Lung (tissue), 13 donors: ENCODE results near the gene RRAS. TPM values are rescaled to one million over a fixed set of nuclear protein-coding genes. Genes with fewer than 3 reads are reported as not detected.

ENCODE experiments used
- ATAC-seq: fragments of 200-7000 bp; cut with Tn5 transposase; one replicate; pipeline ENCODE4 v1.9.1; 2020; ENCODE audit warnings: moderate number of reproducible peaks; ENCODE audit not compliant: insufficient read depth, low FRiP score
- DNase-seq, 3 donors: peaks; one replicate each; pipeline ENCODE4 v3.0.0-alpha.2; 2013 to 2017
- H3K27ac ChIP-seq, 2 donors: one replicate each; pipeline ENCODE4 v1.5.1; 2013; ENCODE audit warnings: mild to moderate bottlenecking in 2 of 2, moderate library complexity in 2 of 2, control low read depth in 1 of 2, inconsistent platforms in 1 of 2, low read depth in 1 of 2, low read length in 1 of 2
- H3K27me3 ChIP-seq, 3 donors: one replicate each; pipeline ENCODE4 v1.5.1; 2013; ENCODE audit warnings: low read length in 2 of 3; ENCODE audit not compliant: control insufficient read depth in 3 of 3, insufficient read depth in 3 of 3
- H3K36me3 ChIP-seq, 4 donors: one replicate each; pipeline ENCODE4 v1.5.1; 2013; ENCODE audit warnings: low read length in 4 of 4, mild to moderate bottlenecking in 1 of 4, moderate library complexity in 1 of 4; ENCODE audit not compliant: control insufficient read depth in 4 of 4, insufficient read depth in 4 of 4
- H3K4me1 ChIP-seq, 5 donors: one replicate each; pipeline ENCODE4 v1.5.1; 2013; ENCODE audit warnings: low read length in 5 of 5, mild to moderate bottlenecking in 2 of 5, moderate library complexity in 1 of 5; ENCODE audit not compliant: control insufficient read depth in 5 of 5, insufficient read depth in 5 of 5
- H3K4me3 ChIP-seq: one replicate; pipeline ENCODE4 v1.5.1; 2013; ENCODE audit warnings: mild to moderate bottlenecking, control low read depth, moderate library complexity
- H3K9ac ChIP-seq, 2 donors: one replicate each; pipeline ENCODE4 v1.5.1; 2013; ENCODE audit warnings: low read length in 2 of 2, control low read depth in 1 of 2; ENCODE audit not compliant: insufficient read depth in 1 of 2
- H3K9me3 ChIP-seq, 4 donors: one replicate each; pipeline ENCODE4 v1.5.1; 2013; ENCODE audit warnings: low read length in 3 of 4, mild to moderate bottlenecking in 1 of 4, moderate library complexity in 1 of 4; ENCODE audit not compliant: control insufficient read depth in 4 of 4, insufficient read depth in 3 of 4
- CTCF ChIP-seq: IDR thresholded peaks from 2 replicates; pipeline ENCODE4 v1.5.1; 2012; ENCODE audit warnings: mild to moderate bottlenecking; ENCODE audit errors: control extremely low read depth, extremely low read depth
- WGBS, 2 donors: extraction: QIAGEN DNeasy Blood & Tissue Kit; methylation state at CpG; one replicate each; pipeline ENCODE4 v1.1.7; 2013; 5-methylcytosine and 5-hydroxymethylcytosine counted together
- polyA plus RNA-seq, 2 donors: library from polyadenylated mRNA; stranded (reverse); fragments of 200-250 nt; gene quantifications; one replicate each; pipeline ENCODE4 v1.2.1, GENCODE V29; 2013
- small RNA-seq: library from RNA; depleted of rRNA; stranded (forward); fragments of <200 nt; gene quantifications from one replicate; pipeline ENCODE3, GENCODE V24; 2014; ENCODE audit warnings: low replicate concordance
- total RNA-seq, 2 donors: library from RNA; depleted of rRNA in 1 of 2; stranded (reverse); fragments of >200 nt in 1 of 2; gene quantifications; one replicate each; pipeline ENCODE4 v1.2.1, GENCODE V29; 2014 to 2021
- donor health status: control.
- donor health status: control.
- donor health status: Bipolar disorder and iron deficiency.
- donor health status: healthy.
- donor health status: DM: yes; HTN: yes; CAD: no.

RRAS gene
- total and polyA plus RNA-seq, 4 donors = 26.3 to 180 (median 106) TPM

- H3K4me3 ChIP-seq = no peak overlapping the region
- H3K27ac ChIP-seq = peak overlapping the region in 1 of 2 donors; percentile 67
- peak in 2 of 3 donors; percentile 15 to 22 for DNase-seq
- H3K4me1 ChIP-seq = peaks cover 0 to 18% (median 3%) of the 10 kb centered on the region in 5 donors
- WGBS, 2 donors = 60 to 64% methylated on average over 5 of the region's 5 CpGs
- TF ChIP-seq CTCF = no peak
- no peaks in the 10 kb centered on the region for H3K27me3 ChIP-seq
- peaks cover 0 to 9% (median 7%) of the 10 kb centered on the region in 4 donors for H3K36me3 ChIP-seq
- H3K9ac ChIP-seq = no peak overlapping the region
- ATAC-seq = no peak
- H3K9me3 ChIP-seq = no peaks in the 10 kb centered on the region
Observed at GRCh38 chr19:49589502-49589905, 50.4 kb downstream of the RRAS start.

GRCh38 chr19:49588365-49589122, 51.4 kb downstream of the RRAS start:
- Histone ChIP-seq H3K36me3 (peaks cover 0 to 2% (median under 1%) of the 10 kb centered on the region in 4 donors), H3K9me3 (no peaks in the 10 kb centered on the region), H3K27ac (no peak overlapping the region), H3K9ac (no peak overlapping the region), H3K4me3 (no peak overlapping the region), H3K4me1 (peaks cover 0 to 13% (median 1%) of the 10 kb centered on the region in 5 donors), H3K27me3 (no peaks in the 10 kb centered on the region)
- no peak for TF ChIP-seq CTCF
- WGBS, 2 donors = 84 to 91% methylated on average over 18 of the region's 18 CpGs
- ATAC-seq (no peak), DNase-seq (no peak)

- TF ChIP-seq CTCF = no peak
- H3K36me3 ChIP-seq = peaks cover 0 to 2% (median 0%) of the 10 kb centered on the region in 4 donors
- DNase-seq (no peak), ATAC-seq (no peak)
- H3K4me1 ChIP-seq = peaks cover 0 to 7% (median 0%) of the 10 kb centered on the region in 5 donors
- H3K27me3 ChIP-seq = no peaks in the 10 kb centered on the region
- H3K9me3 ChIP-seq = no peaks in the 10 kb centered on the region
- H3K4me3 ChIP-seq = no peak overlapping the region
- no peak overlapping the region for H3K9ac ChIP-seq
- 88 to 90% methylated on average over 8 of the region's 8 CpGs for whole genome bisulfite sequencing, 2 donors
- no peak overlapping the region for H3K27ac ChIP-seq
Observed at GRCh38 chr19:49587227-49587626, 52.7 kb downstream of the RRAS start.

Small RNAs within 50 kb of the gene (small RNA-seq; reads per million reads assigned to genes)
- not detected for gene MIR5088

Other genes starting within 250 kb of the RRAS start
- not detected for gene PTH2, start 216.7 kb downstream of the RRAS start, total RNA-seq
- not detected for gene PTH2, start 216.7 kb downstream of the RRAS start, polyA plus RNA-seq
- gene GFY, start 214.8 kb downstream of the RRAS start, total RNA-seq = not detected
- not detected for gene GFY, start 214.8 kb downstream of the RRAS start, polyA plus RNA-seq
- under 1 TPM; 0.31 to 0.51 TPM for gene SLC17A7, start 198.6 kb downstream of the RRAS start, total RNA-seq
- gene SLC17A7, start 198.6 kb downstream of the RRAS start, polyA plus RNA-seq = under 1 TPM; 0.10 to 0.30 TPM
- gene PIH1D1, start 188.3 kb downstream of the RRAS start, total RNA-seq = 10 to 100 TPM; 65.7 to 65.9 TPM
- 10 to 100 TPM; 63.7 to 66.6 TPM for gene PIH1D1, start 188.3 kb downstream of the RRAS start, polyA plus RNA-seq
- 10 to 100 TPM; 21.1 to 53.3 TPM for gene ALDH16A1, start 186.9 kb downstream of the RRAS start, total RNA-seq
- gene ALDH16A1, start 186.9 kb downstream of the RRAS start, polyA plus RNA-seq = 10 to 100 TPM; 36.1 to 38.7 TPM
- 1 to 10 TPM; 2.9 to 8.9 TPM for gene FLT3LG, start 165.9 kb downstream of the RRAS start, total RNA-seq
- 10 to 100 TPM in 1 of 2 donors, 1 to 10 TPM in 1; 9.5 to 15.0 TPM for gene FLT3LG, start 165.9 kb downstream of the RRAS start, polyA plus RNA-seq
- gene RPL13A, start 152.5 kb downstream of the RRAS start, total RNA-seq = 1,000 to 10,000 TPM; 1,499 to 2,532 TPM
- gene RPL13A, start 152.5 kb downstream of the RRAS start, polyA plus RNA-seq = 1,000 to 10,000 TPM; 2,431 to 2,816 TPM
- 1,000 to 10,000 TPM; 1,558 to 1,973 TPM for gene RPS11, start 143.7 kb downstream of the RRAS start, total RNA-seq
- gene RPS11, start 143.7 kb downstream of the RRAS start, polyA plus RNA-seq = 1,000 to 10,000 TPM; 4,071 to 4,654 TPM
- gene FCGRT, start 127.5 kb downstream of the RRAS start, total RNA-seq = 100 to 1,000 TPM; 184 to 271 TPM
- gene FCGRT, start 127.5 kb downstream of the RRAS start, polyA plus RNA-seq = 100 to 1,000 TPM; 233 to 247 TPM
- 10 to 100 TPM; 14.1 to 39.2 TPM for gene RCN3, start 112.1 kb downstream of the RRAS start, total RNA-seq
- 10 to 100 TPM; 29.3 to 32.6 TPM for gene RCN3, start 112.1 kb downstream of the RRAS start, polyA plus RNA-seq
- 10 to 100 TPM; 40.9 to 48.1 TPM for gene NOSIP, start 59.6 kb downstream of the RRAS start, total RNA-seq
- gene NOSIP, start 59.6 kb downstream of the RRAS start, polyA plus RNA-seq = 10 to 100 TPM; 77.1 to 84.2 TPM
- 10 to 100 TPM in 1 of 2 donors, 1 to 10 TPM in 1; 5.1 to 11.7 TPM for gene PRRG2, start 58.8 kb downstream of the RRAS start, total RNA-seq
- gene PRRG2, start 58.8 kb downstream of the RRAS start, polyA plus RNA-seq = 10 to 100 TPM in 1 of 2 donors, 1 to 10 TPM in 1; 9.0 to 10.5 TPM
- gene PRR12, start 49.0 kb downstream of the RRAS start, total RNA-seq = 10 to 100 TPM; 18.0 to 32.4 TPM
- 10 to 100 TPM in 1 of 2 donors, 1 to 10 TPM in 1; 7.6 to 15.5 TPM for gene PRR12, start 49.0 kb downstream of the RRAS start, polyA plus RNA-seq
- gene SCAF1, start 2.1 kb upstream of the RRAS start, total RNA-seq = 10 to 100 TPM; 22.5 to 80.2 TPM
- 10 to 100 TPM; 24.3 to 26.7 TPM for gene SCAF1, start 2.1 kb upstream of the RRAS start, polyA plus RNA-seq
- gene IRF3, start 25.7 kb upstream of the RRAS start, total RNA-seq = 10 to 100 TPM; 52.8 to 97.3 TPM
- gene IRF3, start 25.7 kb upstream of the RRAS start, polyA plus RNA-seq = 10 to 100 TPM; 70.7 to 92.2 TPM
- 10 to 100 TPM in 1 of 2 donors, 1 to 10 TPM in 1; 3.5 to 26.1 TPM for gene BCL2L12, start 25.8 kb upstream of the RRAS start, total RNA-seq
- 10 to 100 TPM; 18.3 to 23.5 TPM for gene BCL2L12, start 25.8 kb upstream of the RRAS start, polyA plus RNA-seq
- gene PRMT1, start 37.1 kb upstream of the RRAS start, total RNA-seq = 100 to 1,000 TPM; 124 to 130 TPM
- 100 to 1,000 TPM; 122 to 254 TPM for gene PRMT1, start 37.1 kb upstream of the RRAS start, polyA plus RNA-seq
- gene ADM5, start 49.5 kb upstream of the RRAS start, total RNA-seq = 1 to 10 TPM in 1 of 2 donors, under 1 TPM in 1; 0.60 to 4.2 TPM
- gene ADM5, start 49.5 kb upstream of the RRAS start, polyA plus RNA-seq = 1 to 10 TPM; 2.5 to 3.5 TPM
- 1 to 10 TPM; 3.6 to 5.9 TPM for gene CPT1C, start 51.0 kb upstream of the RRAS start, total RNA-seq
- 1 to 10 TPM; 2.7 to 3.4 TPM for gene CPT1C, start 51.0 kb upstream of the RRAS start, polyA plus RNA-seq
- gene TSKS, start 123.2 kb upstream of the RRAS start, total RNA-seq = under 1 TPM; 0.23 to 0.83 TPM
- under 1 TPM; 0.56 to 0.65 TPM for gene TSKS, start 123.2 kb upstream of the RRAS start, polyA plus RNA-seq
- gene AP2A1, start 126.9 kb upstream of the RRAS start, total RNA-seq = 10 to 100 TPM; 44.9 to 87.2 TPM
- 10 to 100 TPM; 31.5 to 64.0 TPM for gene AP2A1, start 126.9 kb upstream of the RRAS start, polyA plus RNA-seq
- 10 to 100 TPM; 33.9 to 36.8 TPM for gene FUZ, start 173.1 kb upstream of the RRAS start, total RNA-seq
- gene FUZ, start 173.1 kb upstream of the RRAS start, polyA plus RNA-seq = 10 to 100 TPM; 18.4 to 26.5 TPM
- gene MED25, start 178.1 kb upstream of the RRAS start, total RNA-seq = 10 to 100 TPM; 43.6 to 75.2 TPM
- 10 to 100 TPM; 42.6 to 52.6 TPM for gene MED25, start 178.1 kb upstream of the RRAS start, polyA plus RNA-seq
- gene PTOV1, start 211.0 kb upstream of the RRAS start, total RNA-seq = 100 to 1,000 TPM in 1 of 2 donors, 10 to 100 TPM in 1; 77.4 to 115 TPM
- gene PTOV1, start 211.0 kb upstream of the RRAS start, polyA plus RNA-seq = 100 to 1,000 TPM in 1 of 2 donors, 10 to 100 TPM in 1; 62.9 to 101 TPM
- gene PNKP, start 227.4 kb upstream of the RRAS start, total RNA-seq = 100 to 1,000 TPM in 1 of 2 donors, 10 to 100 TPM in 1; 44.7 to 120 TPM
- gene PNKP, start 227.4 kb upstream of the RRAS start, polyA plus RNA-seq = 10 to 100 TPM; 53.3 to 75.1 TPM
- gene AKT1S1, start 237.2 kb upstream of the RRAS start, total RNA-seq = 10 to 100 TPM in 1 of 2 donors, 1 to 10 TPM in 1; 6.7 to 39.5 TPM
- 10 to 100 TPM; 32.2 to 46.4 TPM for gene AKT1S1, start 237.2 kb upstream of the RRAS start, polyA plus RNA-seq
- gene TBC1D17, start 237.6 kb upstream of the RRAS start, total RNA-seq = 10 to 100 TPM; 23.3 to 52.9 TPM
- 10 to 100 TPM; 27.6 to 37.1 TPM for gene TBC1D17, start 237.6 kb upstream of the RRAS start, polyA plus RNA-seq